NCI-H146 (cell line): Measurements from ENCODE around the gene RPL10.

ENCODE experiments used
- DNase-seq: peaks from one replicate; lab custom pipeline; 2025; lab: John Stamatoyannopoulos, UW

RPL10 gene

GRCh38 chrX:154430916-154431315, 32.7 kb downstream of the RPL10 start:
- DNase-seq = no peak

- DNase-seq = no peak
These were observed 33.2 kb downstream of the RPL10 start for GRCh38 chrX:154431341-154431740.

- DNase-seq = no peak
These were observed 34.0 kb downstream of the RPL10 start for GRCh38 chrX:154432210-154432609.

GRCh38 chrX:154433605-154434004, 35.4 kb downstream of the RPL10 start:
- no peak for DNase-seq

GRCh38 chrX:154434394-154435168, 36.4 kb downstream of the RPL10 start:
- no peak for DNase-seq

GRCh38 chrX:154435171-154435733, 37.1 kb downstream of the RPL10 start:
- DNase-seq = no peak

- peak; percentile 65 for DNase-seq
These were observed 38.3 kb downstream of the RPL10 start for GRCh38 chrX:154436374-154436982.

- DNase-seq = peak; percentile 59
These were observed 39.0 kb downstream of the RPL10 start, which contains the start of gene GDI1 for GRCh38 chrX:154436983-154437752. GDI1 (plus strand) TSS chrX:154437154; CDS start chrX:154437255, 101 bp downstream.

- no peak for DNase-seq
These were observed 40.1 kb downstream of the RPL10 start for GRCh38 chrX:154437971-154438893.

- no peak for DNase-seq
These were observed 41.7 kb downstream of the RPL10 start for GRCh38 chrX:154439841-154440240.

- no peak for DNase-seq
These were observed 42.6 kb downstream of the RPL10 start for GRCh38 chrX:154440623-154441357.

GRCh38 chrX:154441564-154441963, 43.4 kb downstream of the RPL10 start:
- no peak for DNase-seq

- no peak for DNase-seq
These were observed 44.0 kb downstream of the RPL10 start for GRCh38 chrX:154441984-154442707.

GRCh38 chrX:154443479-154443910, 45.3 kb downstream of the RPL10 start:
- DNase-seq = peak; percentile 16

- peak; percentile 70 for DNase-seq
These were observed 46.0 kb downstream of the RPL10 start, which contains the start of gene FAM50A for GRCh38 chrX:154443992-154444754. FAM50A (plus strand) TSS chrX:154444141; CDS start chrX:154444236, 95 bp downstream.

- no peak for DNase-seq
These were observed 46.6 kb downstream of the RPL10 start for GRCh38 chrX:154444755-154445246.

- DNase-seq = no peak
These were observed 47.6 kb downstream of the RPL10 start for GRCh38 chrX:154445776-154446175.

GRCh38 chrX:154446430-154446829, 48.3 kb downstream of the RPL10 start:
- DNase-seq = no peak

GRCh38 chrX:154448484-154448883, 50.3 kb downstream of the RPL10 start:
- DNase-seq = no peak
